Skin of body (tissue), 2 donors: ENCODE measurements around the gene KLHL12. TPM values are rescaled to one million over a fixed set of nuclear protein-coding genes. Genes with fewer than 3 reads are reported as not detected.

ENCODE experiments used
- DNase-seq: peaks from one replicate; lab custom pipeline; 2025; lab: John Stamatoyannopoulos, UW
- total RNA-seq: library from RNA; depleted of rRNA; stranded (reverse); fragments of >200 nt; gene quantifications from one replicate; pipeline ENCODE4 v1.2.3, GENCODE V29; 2014

KLHL12 gene
- total RNA-seq, 1 donor from 2014 or later, result 21.3 TPM

DNA sequence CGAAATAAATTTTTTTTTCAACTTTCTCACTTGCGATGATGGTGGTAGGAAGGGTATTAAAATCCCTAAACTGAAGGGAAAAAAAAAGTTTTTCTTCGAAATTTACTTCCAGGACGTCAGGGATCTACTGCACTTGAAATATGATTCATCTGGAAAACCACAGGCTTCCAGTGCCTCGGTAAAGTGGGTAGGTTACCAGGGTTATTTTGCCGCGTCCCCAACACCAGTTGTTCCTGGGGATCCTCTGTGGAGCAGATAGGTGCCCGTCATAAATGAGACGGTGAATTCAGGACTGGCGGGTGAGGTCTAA, 38.9 kb downstream of the KLHL12 start:
- no peak for DNase-seq

- DNase-seq, result no peak
Observed at GRCh38 chr1:202880961-202881460, 46.0 kb downstream of the KLHL12 start.

DNA sequence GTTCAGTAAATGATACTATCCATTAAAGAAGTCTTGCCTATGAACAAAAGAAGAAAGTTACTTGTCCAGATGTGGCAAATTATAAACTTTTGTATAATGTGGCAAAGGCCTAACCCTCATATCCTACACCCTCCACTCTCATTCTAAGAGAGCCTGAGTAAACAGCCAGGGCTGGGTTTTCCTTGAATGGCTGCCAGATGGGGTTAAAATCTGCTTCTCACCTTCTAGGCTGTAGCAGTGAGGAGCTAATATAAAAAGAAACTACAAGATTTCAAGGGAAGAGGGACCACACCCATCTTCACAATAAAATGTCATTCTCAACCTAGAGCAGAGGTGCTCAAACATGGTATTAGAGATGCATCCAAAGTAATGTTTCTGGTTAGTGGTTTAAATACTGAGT, 47.0 kb downstream of the KLHL12 start:
- DNase-seq, result no peak

DNA sequence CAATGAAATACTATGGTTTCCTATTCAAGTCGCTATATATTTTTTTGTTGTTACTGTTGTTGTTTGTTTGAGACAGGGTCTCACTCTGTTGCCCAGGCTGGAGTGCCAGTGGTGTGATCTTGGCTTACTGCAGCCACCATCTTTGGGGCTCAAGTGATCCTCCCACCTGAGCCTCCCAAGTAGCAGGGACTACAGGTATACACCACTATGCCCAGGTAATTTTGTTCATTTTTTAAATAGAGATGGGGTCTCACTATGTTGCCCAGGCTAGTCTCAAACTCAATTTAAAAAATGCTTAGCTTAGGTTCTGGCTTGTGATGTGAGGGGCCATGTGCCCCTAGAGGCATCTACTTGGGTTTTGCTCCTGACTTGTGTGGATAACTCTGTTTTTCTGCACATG, 47.9 kb downstream of the KLHL12 start:
- DNase-seq, result no peak

GRCh38 chr1:202873026-202873425, 54.0 kb downstream of the KLHL12 start:
- DNase-seq, result no peak

DNA sequence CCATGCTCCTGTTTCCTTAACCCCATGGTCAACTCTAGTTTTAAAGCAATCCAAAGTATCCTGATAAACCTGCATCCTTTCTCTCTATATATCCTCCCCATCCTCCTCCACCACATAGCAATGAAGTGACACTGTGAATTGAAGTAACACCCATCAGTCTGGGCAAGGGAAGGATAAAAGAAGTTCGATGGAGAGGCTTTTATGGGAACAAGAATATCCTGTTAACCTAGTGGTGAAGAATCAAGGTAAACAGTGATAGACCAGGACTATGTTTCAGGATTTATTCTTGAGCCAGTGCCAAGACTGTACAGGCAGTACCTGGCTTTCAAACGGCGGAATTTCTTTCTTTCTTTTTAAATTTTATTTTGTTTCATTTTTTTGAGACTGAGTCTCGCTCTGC, 55.7 kb downstream of the KLHL12 start:
- no peak for DNase-seq

DNA sequence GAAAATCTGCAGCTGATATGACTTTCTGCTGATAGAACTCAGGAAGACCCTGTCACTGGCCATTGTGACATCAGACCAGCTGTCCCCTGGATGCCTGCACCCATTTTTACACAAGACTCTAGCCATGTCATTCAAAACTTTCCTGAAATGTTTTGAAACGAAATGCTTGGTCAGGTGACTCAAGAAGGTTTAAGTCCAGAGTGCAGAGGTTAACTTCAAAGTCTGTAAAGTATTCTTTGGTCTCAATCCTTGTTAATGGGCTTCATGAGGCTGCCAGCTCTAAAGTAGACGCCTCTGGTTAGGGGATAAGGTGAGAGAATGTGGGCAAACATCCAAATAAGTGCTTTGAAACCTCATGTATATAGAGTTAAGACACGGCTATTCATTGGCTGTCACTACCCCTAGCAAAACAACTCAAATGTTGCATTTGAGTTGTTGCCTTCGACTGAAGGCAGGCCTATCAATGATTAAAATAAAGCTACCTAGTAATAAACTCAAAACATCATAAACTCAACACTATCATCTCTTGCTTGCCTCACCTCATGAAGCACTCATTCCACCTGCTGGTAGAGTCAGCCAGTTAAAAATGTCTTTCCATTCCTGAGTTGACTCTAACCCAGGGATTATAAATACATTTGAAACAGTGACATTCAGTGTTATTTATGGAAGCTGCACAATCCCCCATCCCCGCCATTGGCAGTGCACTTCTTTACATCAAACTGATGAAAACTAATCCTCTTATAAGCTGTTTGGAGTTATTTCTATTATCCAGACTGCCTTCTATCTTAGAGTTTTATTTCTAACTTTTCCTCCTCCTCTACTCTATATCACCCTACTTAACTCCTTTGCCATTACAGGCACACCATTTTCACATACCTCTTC, 64.1 kb downstream of the KLHL12 start:
- DNase-seq, result no peak

- peak; percentile 53 for DNase-seq
Observed at GRCh38 chr1:202861420-202862132, 65.5 kb downstream of the KLHL12 start.

DNA sequence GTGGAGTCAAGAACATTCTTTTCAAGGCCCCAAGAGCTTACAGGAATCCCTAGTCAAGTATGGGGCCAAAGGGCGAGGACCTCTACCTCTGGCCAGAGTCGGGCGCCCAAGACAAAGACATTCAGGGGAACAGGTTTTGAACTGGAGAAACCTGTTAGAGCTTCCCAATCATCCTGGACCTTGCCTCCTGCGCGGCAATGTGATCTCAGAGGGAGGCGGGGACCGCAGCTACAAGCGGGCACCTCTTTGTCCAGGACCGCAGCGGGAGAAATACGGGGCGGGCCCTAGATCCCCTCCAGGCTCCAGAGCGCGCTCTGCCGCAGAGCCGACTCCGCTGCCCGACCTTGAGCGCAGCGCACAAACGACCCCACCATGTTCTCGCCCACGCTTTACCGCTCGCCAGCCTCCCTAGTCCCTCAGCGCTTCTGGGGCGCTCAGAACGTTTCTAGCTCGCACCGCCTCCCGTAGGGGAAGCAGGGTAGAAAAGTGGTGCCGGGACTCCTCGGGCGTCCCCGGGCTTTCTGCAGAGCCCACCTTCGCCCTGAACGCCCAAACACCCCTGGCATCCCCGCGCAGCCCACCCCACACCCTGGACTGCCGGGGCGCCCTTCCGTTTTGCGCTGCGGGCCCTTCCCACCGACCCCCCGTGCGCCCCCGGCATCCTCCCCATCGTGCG, 66.2 kb downstream of the KLHL12 start:
- no peak for DNase-seq

DNA sequence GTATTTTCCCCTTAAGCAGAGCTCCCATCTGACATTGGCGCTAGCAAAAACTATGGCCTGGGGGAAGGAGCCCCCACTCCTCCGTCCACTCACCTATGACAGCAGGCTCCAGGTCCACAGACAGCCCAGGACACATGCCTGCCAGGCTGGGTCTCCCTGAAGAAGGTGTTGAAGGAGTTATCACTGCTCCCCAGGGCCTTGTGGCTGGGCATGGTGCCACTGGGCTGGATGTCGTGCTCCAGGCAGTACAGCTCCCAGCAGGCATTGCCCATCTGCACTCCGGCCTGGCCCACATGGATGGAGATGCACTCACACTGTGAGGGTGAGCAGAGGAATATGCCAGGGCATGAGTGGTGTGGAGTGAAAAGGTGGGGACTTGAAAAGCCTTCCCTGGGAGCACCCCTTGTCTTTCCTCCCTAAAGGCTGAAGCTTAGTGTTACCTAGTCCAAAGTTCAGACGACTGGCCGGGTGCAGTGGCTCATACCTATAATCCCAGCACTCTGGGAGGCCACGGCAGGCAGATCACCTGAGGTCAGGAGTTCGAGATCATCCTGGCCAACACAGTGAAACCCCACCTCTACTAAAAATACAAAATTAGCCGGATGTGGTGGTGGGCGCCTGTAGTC, 68.1 kb downstream of the KLHL12 start:
- no peak for DNase-seq

DNA sequence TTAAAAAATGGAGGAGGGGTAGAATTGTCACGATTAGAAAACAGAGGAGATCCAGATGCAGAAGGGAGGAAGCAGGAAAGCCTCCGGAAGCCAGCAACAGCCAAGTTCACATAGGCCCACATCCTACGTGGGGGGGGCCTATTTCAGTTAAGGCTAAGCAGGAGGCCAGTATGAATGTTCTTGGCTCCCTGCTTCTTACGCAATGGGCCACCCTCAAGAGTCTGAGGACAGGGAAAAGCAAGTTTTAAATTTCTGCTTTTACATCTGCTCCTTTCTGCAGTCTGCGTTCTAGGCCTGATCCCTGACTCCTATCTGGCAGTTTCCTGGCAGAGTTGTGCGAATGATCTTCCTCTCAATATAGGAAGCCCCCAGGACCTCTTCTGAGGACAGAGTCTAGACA, 68.7 kb downstream of the KLHL12 start:
- DNase-seq, result peak; percentile 4

- DNase-seq, result no peak
Observed at GRCh38 chr1:202857136-202857610, 69.9 kb downstream of the KLHL12 start.

DNA sequence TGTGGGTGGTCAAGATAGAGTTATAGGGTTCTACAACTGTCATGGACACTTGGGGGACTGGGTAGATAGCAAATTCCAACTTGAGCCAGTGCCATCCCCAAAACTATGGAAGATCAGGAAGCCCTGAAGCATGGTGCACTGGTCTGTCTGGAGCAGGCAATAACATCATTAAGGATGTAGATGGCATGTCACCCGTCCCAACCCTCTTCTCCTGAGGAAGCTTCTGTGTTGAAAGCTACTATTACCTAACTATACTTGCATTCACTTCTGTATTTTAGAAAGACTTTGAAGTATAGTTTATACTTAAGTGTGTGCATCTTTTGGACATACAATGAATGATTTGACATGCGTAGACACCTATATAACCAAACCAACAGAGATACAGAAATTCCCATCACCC, 71.0 kb downstream of the KLHL12 start:
- DNase-seq, result no peak

DNA sequence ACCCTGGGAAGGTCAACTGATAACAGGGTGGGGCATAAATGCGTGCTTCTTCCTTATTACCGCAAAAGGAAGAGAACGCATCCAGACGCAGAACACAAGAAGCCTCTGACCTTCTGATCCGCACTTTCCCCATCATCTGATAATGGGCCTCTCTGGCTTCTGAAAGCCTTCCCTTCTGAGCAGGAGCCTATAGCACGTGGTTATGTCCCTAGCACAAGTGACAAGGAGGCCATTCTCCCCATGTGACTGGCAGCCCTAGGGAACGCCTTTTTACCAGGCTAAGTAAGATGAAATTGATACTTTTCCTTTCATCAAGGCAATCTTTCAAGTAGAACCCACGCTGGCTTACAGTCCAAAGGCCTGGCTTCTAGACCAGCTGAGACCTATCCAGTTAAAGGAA, 72.2 kb downstream of the KLHL12 start:
- no peak for DNase-seq

GRCh38 chr1:202852163-202852904, 74.7 kb downstream of the KLHL12 start:
- DNase-seq, result no peak

- DNase-seq, result no peak
Observed at GRCh38 chr1:202850593-202851362, 76.3 kb downstream of the KLHL12 start.

DNA sequence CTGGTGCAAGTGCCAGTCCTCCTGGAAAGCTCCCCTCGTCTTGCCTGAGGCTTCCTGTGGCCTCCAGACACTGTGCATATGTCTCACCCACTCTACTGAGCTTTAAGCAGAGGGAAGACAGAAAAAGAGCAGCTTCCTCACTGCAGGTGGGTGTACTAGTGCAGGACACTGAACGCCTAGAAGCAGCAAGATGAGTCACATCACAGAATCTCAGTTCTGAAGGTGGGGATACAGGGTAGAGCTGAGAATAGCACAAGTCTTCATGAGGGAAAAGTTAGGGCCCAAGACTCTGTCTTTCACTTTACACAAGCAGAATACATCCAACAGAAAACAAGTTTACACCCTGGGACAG, 78.9 kb downstream of the KLHL12 start:
- no peak for DNase-seq

GRCh38 chr1:202844935-202845334, 82.1 kb downstream of the KLHL12 start:
- no peak for DNase-seq

DNA sequence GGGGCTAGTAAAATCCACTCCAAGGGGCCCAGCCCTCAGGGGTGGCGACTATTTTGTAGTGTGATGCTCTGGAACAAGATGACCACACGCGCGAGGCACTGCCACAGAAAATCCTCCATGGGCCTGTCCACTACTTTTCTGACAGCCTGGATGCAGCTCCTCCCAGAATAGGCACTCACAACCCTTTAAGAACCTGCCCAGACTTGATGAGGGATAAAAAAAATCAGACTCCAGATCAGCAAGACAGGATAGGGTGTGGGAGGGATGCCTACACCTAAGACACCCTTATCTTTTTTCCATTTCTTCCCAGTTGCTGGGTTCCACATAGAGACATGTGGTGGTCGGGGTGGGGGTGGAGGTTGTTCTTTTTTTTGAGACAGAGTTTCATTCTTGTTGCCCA, 82.8 kb downstream of the KLHL12 start:
- no peak for DNase-seq

DNA sequence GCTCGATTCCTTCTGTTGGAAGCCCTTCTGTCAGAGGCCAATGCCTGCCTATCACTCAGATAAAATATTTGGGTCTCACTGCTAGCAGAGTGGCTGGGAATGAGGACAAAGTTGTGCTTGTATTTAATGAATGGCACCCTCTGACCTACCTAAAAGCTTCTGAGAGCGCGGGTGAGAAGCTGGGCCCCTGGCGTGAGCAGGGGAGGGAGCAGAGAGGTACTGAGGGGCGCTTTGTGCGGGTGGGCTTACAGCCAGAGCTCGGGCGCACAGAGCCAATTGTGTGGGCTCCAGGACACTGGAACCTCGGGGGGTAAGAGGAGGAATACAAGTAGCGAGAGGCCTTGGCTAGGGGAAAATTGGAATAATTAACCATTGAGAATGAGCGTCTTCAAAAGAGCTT, 84.0 kb downstream of the KLHL12 start:
- DNase-seq, result no peak
